ENCODE results near the gene MYBPH. TPM values are rescaled to one million over a fixed set of nuclear protein-coding genes. Genes with fewer than 3 reads are reported as not detected.

Gene MYBPH
- total RNA-seq, 2 experiments from 2014 or later, result not detected

GRCh38 chr1:203168256-203168786, 7.3 kb downstream of the MYBPH start:
- Mint-ChIP-seq H3K36me3 (ENCODE audit: low read depth) (no peaks in the 10 kb centered on the region), H3K27me3 (ENCODE audit: low read depth) (peaks cover under 1% of the 10 kb centered on the region), H3K4me1 (ENCODE audit: low read depth) (no peaks in the 10 kb centered on the region), H3K4me3 (no peak overlapping the region), H3K9me3 (no peaks in the 10 kb centered on the region), H3K27ac (no peak overlapping the region)
- DNase-seq, result no peak
- CTCF ChIA-PET, result interaction anchor here (1.3 kb wide), 1 partner anchor 47 kb away, joined by 4 read pairs; no protein-coding TSS in a partner anchor
- intact Hi-C loops (cut with micrococcal nuclease), result no loop called here

- H3K9me3 Mint-ChIP-seq, result no peaks in the 10 kb centered on the region
- intact Hi-C loops (cut with micrococcal nuclease), result loop anchor here (2.0 kb wide), 1 partner anchor 49 kb away; no protein-coding TSS in a partner anchor
- H3K4me1 Mint-ChIP-seq (ENCODE audit: low read depth), result no peaks in the 10 kb centered on the region
- H3K4me3 Mint-ChIP-seq, result no peak overlapping the region
- no peak for DNase-seq
- H3K27ac Mint-ChIP-seq, result no peak overlapping the region
- CTCF ChIA-PET, result interaction anchor here (1.3 kb wide), 1 partner anchor 48 kb away, joined by 4 read pairs; no protein-coding TSS in a partner anchor
- peaks cover 4% of the 10 kb centered on the region for H3K27me3 Mint-ChIP-seq (ENCODE audit: low read depth)
- H3K36me3 Mint-ChIP-seq (ENCODE audit: low read depth), result no peaks in the 10 kb centered on the region
Measured at GRCh38 chr1:203167913-203168200, 7.8 kb downstream of the MYBPH start.

GRCh38 chr1:203167026-203167912, 8.4 kb downstream of the MYBPH start:
- CTCF ChIA-PET, result interaction anchor here (0.9 to 2.1 kb wide), 5 partner anchors 10 to 128 kb away, joined by 3 to 5 read pairs (median 5); no protein-coding TSS in a partner anchor
- DNase-seq, result no peak
- peaks cover 5% of the 10 kb centered on the region for H3K27me3 Mint-ChIP-seq (ENCODE audit: low read depth)
- intact Hi-C loops (cut with micrococcal nuclease), result loop anchor here (2.0 kb wide), 1 partner anchor 50 kb away; no protein-coding TSS in a partner anchor
- H3K4me1 Mint-ChIP-seq (ENCODE audit: low read depth), result no peaks in the 10 kb centered on the region
- no peak overlapping the region for H3K27ac Mint-ChIP-seq
- H3K4me3 Mint-ChIP-seq, result no peak overlapping the region
- H3K36me3 Mint-ChIP-seq (ENCODE audit: low read depth), result no peaks in the 10 kb centered on the region
- H3K9me3 Mint-ChIP-seq, result no peaks in the 10 kb centered on the region

GRCh38 chr1:203166192-203166940, 9.3 kb downstream of the MYBPH start:
- CTCF ChIA-PET, result interaction anchor here (0.5 to 2.1 kb wide), 6 partner anchors 9 to 612 kb away, joined by 3 to 5 read pairs (median 4); no protein-coding TSS in a partner anchor
- DNase-seq, result peak; percentile 26
- no peaks in the 10 kb centered on the region for H3K9me3 Mint-ChIP-seq
- no peak overlapping the region for H3K27ac Mint-ChIP-seq
- no peaks in the 10 kb centered on the region for H3K4me1 Mint-ChIP-seq (ENCODE audit: low read depth)
- no peaks in the 10 kb centered on the region for H3K36me3 Mint-ChIP-seq (ENCODE audit: low read depth)
- H3K4me3 Mint-ChIP-seq, result no peak overlapping the region
- intact Hi-C loops (cut with micrococcal nuclease), result loop anchor here (2.0 kb wide), 1 partner anchor 50 kb away; no protein-coding TSS in a partner anchor
- peaks cover 5% of the 10 kb centered on the region for H3K27me3 Mint-ChIP-seq (ENCODE audit: low read depth)

GRCh38 chr1:203165800-203166161, 9.8 kb downstream of the MYBPH start:
- CTCF ChIA-PET, result interaction anchor here (1.4 to 2.1 kb wide), 3 partner anchors 48 to 126 kb away, joined by 5 read pairs; no protein-coding TSS in a partner anchor

GRCh38 chr1:203165101-203165799, 10.4 kb downstream of the MYBPH start:
- H3K4me3 Mint-ChIP-seq, result no peak overlapping the region
- H3K27me3 Mint-ChIP-seq (ENCODE audit: low read depth), result peaks cover 5% of the 10 kb centered on the region
- CTCF ChIA-PET, result interaction anchor here (2.1 kb wide), 1 partner anchor 126 kb away, joined by 5 read pairs; no protein-coding TSS in a partner anchor
- no peaks in the 10 kb centered on the region for H3K36me3 Mint-ChIP-seq (ENCODE audit: low read depth)
- no peaks in the 10 kb centered on the region for H3K4me1 Mint-ChIP-seq (ENCODE audit: low read depth)
- intact Hi-C loops (cut with micrococcal nuclease), result no loop called here
- DNase-seq, result no peak
- H3K9me3 Mint-ChIP-seq, result no peaks in the 10 kb centered on the region
- H3K27ac Mint-ChIP-seq, result no peak overlapping the region

More at GRCh38 chr1:203165800-203166161, 9.8 kb downstream of the MYBPH start:
- Mint-ChIP-seq H3K4me3 (no peak overlapping the region), H3K36me3 (ENCODE audit: low read depth) (no peaks in the 10 kb centered on the region), H3K4me1 (ENCODE audit: low read depth) (no peaks in the 10 kb centered on the region), H3K27ac (no peak overlapping the region), H3K27me3 (ENCODE audit: low read depth) (peaks cover 5% of the 10 kb centered on the region), H3K9me3 (no peaks in the 10 kb centered on the region)
- DNase-seq, result no peak
- intact Hi-C loops (cut with micrococcal nuclease), result loop anchor here (2.0 kb wide), 1 partner anchor 51 kb away; no protein-coding TSS in a partner anchor

GRCh38 chr1:203163891-203164635, 11.6 kb downstream of the MYBPH start:
- intact Hi-C loops (cut with micrococcal nuclease), result no loop called here
- CTCF ChIA-PET, result interaction anchor here (1.5 kb wide), 1 partner anchor 124 kb away, joined by 4 read pairs; no protein-coding TSS in a partner anchor
- Mint-ChIP-seq H3K27ac (no peak overlapping the region), H3K4me3 (no peak overlapping the region), H3K27me3 (ENCODE audit: low read depth) (peaks cover 5% of the 10 kb centered on the region), H3K9me3 (no peaks in the 10 kb centered on the region), H3K36me3 (ENCODE audit: low read depth) (no peaks in the 10 kb centered on the region), H3K4me1 (ENCODE audit: low read depth) (no peaks in the 10 kb centered on the region)
- no peak for DNase-seq

- CTCF ChIA-PET, result interaction anchor here (0.7 to 1.2 kb wide), 2 partner anchors 10 to 11 kb away, joined by 3 to 4 read pairs; no protein-coding TSS in a partner anchor
- Mint-ChIP-seq H3K9me3 (peaks cover 2% of the 10 kb centered on the region), H3K27me3 (ENCODE audit: low read depth) (peaks cover 5% of the 10 kb centered on the region), H3K27ac (no peak overlapping the region), H3K4me1 (ENCODE audit: low read depth) (no peaks in the 10 kb centered on the region), H3K4me3 (no peak overlapping the region), H3K36me3 (ENCODE audit: low read depth) (no peaks in the 10 kb centered on the region)
- intact Hi-C loops (cut with micrococcal nuclease), result no loop called here
- DNase-seq, result no peak
Measured at GRCh38 chr1:203162403-203162802, 13.2 kb downstream of the MYBPH start.

- Mint-ChIP-seq H3K9me3 (peaks cover 2% of the 10 kb centered on the region), H3K4me3 (no peak overlapping the region), H3K36me3 (ENCODE audit: low read depth) (no peaks in the 10 kb centered on the region), H3K27me3 (ENCODE audit: low read depth) (peaks cover 5% of the 10 kb centered on the region), H3K4me1 (ENCODE audit: low read depth) (no peaks in the 10 kb centered on the region), H3K27ac (no peak overlapping the region)
- no peak for DNase-seq
- CTCF ChIA-PET, result interaction anchor here (0.7 to 1.2 kb wide), 3 partner anchors 11 to 38 kb away, joined by 3 to 4 read pairs (median 3); no protein-coding TSS in a partner anchor
- intact Hi-C loops (cut with micrococcal nuclease), result no loop called here
Measured at GRCh38 chr1:203161703-203162102, 13.9 kb downstream of the MYBPH start.

- CTCF ChIA-PET, result interaction anchor here (0.7 to 1.2 kb wide), 2 partner anchors 12 to 38 kb away, joined by 3 read pairs; no protein-coding TSS in a partner anchor
- H3K27ac Mint-ChIP-seq, result no peak overlapping the region
- no peak overlapping the region for H3K4me3 Mint-ChIP-seq
- peaks cover 2% of the 10 kb centered on the region for H3K9me3 Mint-ChIP-seq
- H3K4me1 Mint-ChIP-seq (ENCODE audit: low read depth), result no peaks in the 10 kb centered on the region
- no peak for DNase-seq
- intact Hi-C loops (cut with micrococcal nuclease), result no loop called here
- peaks cover 5% of the 10 kb centered on the region for H3K27me3 Mint-ChIP-seq (ENCODE audit: low read depth)
- no peaks in the 10 kb centered on the region for H3K36me3 Mint-ChIP-seq (ENCODE audit: low read depth)
Measured at GRCh38 chr1:203161175-203161574, 14.5 kb downstream of the MYBPH start.

- DNase-seq, result no peak
- Mint-ChIP-seq H3K27me3 (ENCODE audit: low read depth) (peaks cover 5% of the 10 kb centered on the region), H3K36me3 (ENCODE audit: low read depth) (no peaks in the 10 kb centered on the region), H3K4me1 (ENCODE audit: low read depth) (no peaks in the 10 kb centered on the region), H3K27ac (no peak overlapping the region), H3K9me3 (peaks cover 2% of the 10 kb centered on the region), H3K4me3 (no peak overlapping the region)
- intact Hi-C loops (cut with micrococcal nuclease), result no loop called here
- CTCF ChIA-PET, result no interaction called here
Measured at GRCh38 chr1:203159844-203160243, 15.8 kb downstream of the MYBPH start.

Data from activated naive CD4-positive, alpha-beta T cell treated with anti-CD3 and anti-CD28 coated beads for 36 hours (primary cell).